Measurements from ENCODE around the gene PTH1R. TPM values are rescaled to one million over a fixed set of nuclear protein-coding genes. Genes with fewer than 3 reads are reported as not detected.
"Not testable (repeated sequence)": the region's sequence is repeated elsewhere in the genome, so short reads cannot be mapped to it uniquely, and the experiment has no call there.

PTH1R gene
- total RNA-seq, 1 donor from 2014 or later, result 13.0 TPM

- H3K9me3 ChIP-seq, result no peaks in the 10 kb centered on the region
- H3K27me3 ChIP-seq, result no peaks in the 10 kb centered on the region
- no peak overlapping the region for H3K4me3 ChIP-seq
- intact Hi-C loops (cut with DNase I), result loop anchor here (5.0 kb wide), 1 partner anchor 42 kb away; no protein-coding TSS in a partner anchor
- no peak for DNase-seq (ENCODE audit: extremely low spot score in 2 of 2)
- TF ChIP-seq POLR2AphosphoS5 (IDR thresholded peaks at IDR 0.05; ENCODE audit: insufficient read depth in 1 of 2, low read depth in 1 of 2) (no peak), CTCF (IDR thresholded peaks at IDR 0.05) (peak; percentile 67 to 88 (median 80))
- H3K27ac ChIP-seq, result no peak overlapping the region
- no peaks in the 10 kb centered on the region for H3K36me3 ChIP-seq
- peaks cover 32% of the 10 kb centered on the region for H3K4me1 ChIP-seq
These were observed 32.1 kb downstream of the PTH1R start for GRCh38 chr3:46909535-46910161.

GRCh38 chr3:46910166-46910760, 32.7 kb downstream of the PTH1R start:
- no peaks in the 10 kb centered on the region for H3K9me3 ChIP-seq
- no peaks in the 10 kb centered on the region for H3K36me3 ChIP-seq
- no peak overlapping the region for H3K27ac ChIP-seq
- no peak for DNase-seq (ENCODE audit: extremely low spot score in 2 of 2)
- no peak overlapping the region for H3K4me3 ChIP-seq
- intact Hi-C loops (cut with DNase I), result no loop called here
- TF ChIP-seq POLR2AphosphoS5 (IDR thresholded peaks at IDR 0.05; ENCODE audit: insufficient read depth in 1 of 2, low read depth in 1 of 2) (no peak), CTCF (IDR thresholded peaks at IDR 0.05) (no peak), POLR2A (IDR thresholded peaks at IDR 0.05) (no peak)
- H3K4me1 ChIP-seq, result peaks cover 32% of the 10 kb centered on the region
- no peaks in the 10 kb centered on the region for H3K27me3 ChIP-seq

GRCh38 chr3:46910914-46911313, 33.4 kb downstream of the PTH1R start:
- H3K36me3 ChIP-seq; H3K27ac ChIP-seq; H3K9me3 ChIP-seq; H3K27me3 ChIP-seq; DNase-seq (ENCODE audit: extremely low spot score in 2 of 2); H3K4me3 ChIP-seq; intact Hi-C loops (cut with DNase I): not testable (repeated sequence)
- H3K4me1 ChIP-seq, result peaks cover 32% of the 10 kb centered on the region

DNA sequence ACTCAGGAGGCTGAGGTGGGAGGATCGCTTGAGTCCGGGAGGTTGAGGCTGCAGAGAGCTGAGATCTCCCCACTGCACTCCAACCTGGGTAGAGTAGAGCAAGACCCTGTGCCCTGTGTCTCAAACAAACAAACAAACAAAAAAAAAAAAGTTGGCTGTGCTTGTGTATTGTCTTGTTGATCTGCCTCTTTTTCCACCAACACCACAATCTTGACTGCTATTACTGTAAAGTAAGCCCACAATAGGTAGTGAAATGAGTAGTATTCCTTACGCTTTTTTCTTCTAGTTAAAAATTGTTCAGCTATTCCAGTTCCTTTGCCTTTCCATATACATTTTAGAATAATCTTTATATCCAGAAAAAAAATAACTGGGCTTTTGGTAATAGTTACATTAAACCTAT, 35.5 kb downstream of the PTH1R start:
- no peak overlapping the region for H3K4me3 ChIP-seq
- H3K27me3 ChIP-seq, result no peaks in the 10 kb centered on the region
- no peak overlapping the region for H3K27ac ChIP-seq
- intact Hi-C loops (cut with DNase I), result no loop called here
- H3K36me3 ChIP-seq, result peaks cover 0 to under 1% of the 10 kb centered on the region in 2 donors
- DNase-seq (ENCODE audit: extremely low spot score in 2 of 2), result no peak
- TF ChIP-seq CTCF (IDR thresholded peaks at IDR 0.05), result no peak
- H3K4me1 ChIP-seq, result peaks cover 32% of the 10 kb centered on the region
- H3K9me3 ChIP-seq, result no peaks in the 10 kb centered on the region

GRCh38 chr3:46913644-46914043, 36.1 kb downstream of the PTH1R start:
- intact Hi-C loops (cut with DNase I), result no loop called here
- no peak for DNase-seq (ENCODE audit: extremely low spot score in 2 of 2)
- Histone ChIP-seq H3K4me1 (peaks cover 27% of the 10 kb centered on the region), H3K36me3 (peaks cover 0 to 7% of the 10 kb centered on the region in 2 donors), H3K27me3 (no peaks in the 10 kb centered on the region), H3K4me3 (no peak overlapping the region), H3K9me3 (no peaks in the 10 kb centered on the region), H3K27ac (no peak overlapping the region)
- TF ChIP-seq CTCF (IDR thresholded peaks at IDR 0.05) (no peak), POLR2AphosphoS5 (IDR thresholded peaks at IDR 0.05; ENCODE audit: insufficient read depth in 1 of 2, low read depth in 1 of 2) (no peak), POLR2A (IDR thresholded peaks at IDR 0.05) (no peak)

Data from vagina (tissue), 2 donors.